Prostate gland (tissue), 2 donors: ENCODE measurements around the gene PAM16. TPM values are rescaled to one million over a fixed set of nuclear protein-coding genes. Genes with fewer than 3 reads are reported as not detected.

Experiments used
- DNase-seq: peaks from one replicate; pipeline ENCODE4 v3.0.0-alpha.2; 2019; ENCODE audit warnings: low spot score
- H3K27ac ChIP-seq, 2 donors: fragments of 200-600 bp; sonication (generic); 2 replicates each; pipeline ENCODE4 v1.5.1; 2017 to 2019
- H3K27me3 ChIP-seq: fragments of 200-600 bp; sonication (generic); replicated peaks from 2 replicates; pipeline ENCODE4 v1.5.1; 2019; ENCODE audit not compliant: insufficient read depth
- H3K36me3 ChIP-seq, 2 donors: fragments of 200-600 bp; sonication (generic); 1 replicate in 1 of 2; 2 replicates in 1 of 2; pipeline versions ENCODE4 v1.5.1 to v1.8.1; 2017 to 2019
- H3K4me1 ChIP-seq: fragments of 200-600 bp; sonication (generic); replicated peaks from 2 replicates; pipeline ENCODE4 v1.5.1; 2019
- H3K4me3 ChIP-seq, 2 donors: fragments of 200-600 bp; sonication (generic); 2 replicates each; pipeline ENCODE4 v1.5.1; 2017 to 2019
- H3K9me3 ChIP-seq: fragments of 200-600 bp; sonication (generic); 2 replicates; pipeline ENCODE4 v1.5.1; 2017
- POLR2A ChIP-seq: fragments of 450-650 bp; IDR thresholded peaks from one replicate; pipeline ENCODE4 v1.6.1; 2016; ENCODE audit warnings: antibody characterized with exemption, mild to moderate bottlenecking
- POLR2AphosphoS5 ChIP-seq: sonication (generic); formaldehyde crosslinking; IDR thresholded peaks from one replicate; pipeline ENCODE4 v1.6.1; 2017; ENCODE audit warnings: antibody characterized with exemption
- WGBS: methylation state at CpG from one replicate; pipeline ENCODE4 v1.1.5; 2018; 5-methylcytosine and 5-hydroxymethylcytosine counted together
- intact Hi-C: fragments of 100-400 bp; cut with DNase I; formaldehyde crosslinking; loops from one replicate; pipeline ENCODE4 v1.14.2; 2022
- total RNA-seq, 2 donors: library from RNA; depleted of rRNA; stranded (reverse); fragments of >200 nt; gene quantifications; one replicate each; pipeline ENCODE4 v1.1.0, GENCODE V29; 2016
- TF ChIP-seq, protein P1 (sequence below), 4 experiments: fragments of 200-600 bp in 2 of 4; fragments of 450-650 bp in 2 of 4; sonication (generic) in 2 of 4; IDR thresholded peaks; 1 replicate in 3 of 4; 2 replicates in 1 of 4; pipeline ENCODE4 v1.5.1; 2016 to 2019; ENCODE audit warnings: antibody characterized with exemption in 4 of 4, mild to moderate bottlenecking in 2 of 4, moderate library complexity in 2 of 4

The PAM16 gene
- total RNA-seq, 2 donors from 2014 or later: 28.6 to 100 TPM

DNA sequence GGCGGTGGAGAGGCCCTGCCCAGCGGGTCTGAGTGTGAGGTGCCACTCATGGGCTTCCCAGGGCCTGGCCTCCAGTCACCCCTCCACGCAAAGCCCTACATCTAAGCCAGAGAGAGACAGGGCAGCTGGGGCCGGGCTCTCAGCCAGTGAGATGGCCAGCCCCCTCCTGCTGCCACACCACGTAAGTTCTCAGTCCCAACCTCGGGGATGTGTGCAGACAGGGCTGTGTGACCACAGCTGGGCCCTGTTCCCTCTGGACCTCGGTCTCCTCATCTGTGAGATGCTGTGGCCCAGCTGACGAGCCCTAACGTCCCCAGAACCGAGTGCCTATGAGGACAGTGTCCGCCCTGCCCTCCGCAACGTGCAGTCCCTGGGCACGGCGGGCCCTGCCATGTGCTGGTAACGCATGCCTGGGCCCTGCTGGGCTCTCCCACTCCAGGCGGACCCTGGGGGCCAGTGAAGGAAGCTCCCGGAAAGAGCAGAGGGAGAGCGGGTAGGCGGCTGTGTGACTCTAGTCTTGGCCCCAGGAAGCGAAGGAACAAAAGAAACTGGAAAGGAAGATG, 31.8 kb upstream of the PAM16 start:
- no peak for DNase-seq
- Histone ChIP-seq H3K4me1 (no peaks in the 10 kb centered on the region), H3K9me3 (no peaks in the 10 kb centered on the region), H3K4me3 (no peak overlapping the region), H3K27ac (no peak overlapping the region), H3K36me3 (no peaks in the 10 kb centered on the region), H3K27me3 (no peaks in the 10 kb centered on the region)
- TF ChIP-seq POLR2A (no peak), POLR2AphosphoS5 (no peak)
- TF ChIP-seq, protein P1, sequence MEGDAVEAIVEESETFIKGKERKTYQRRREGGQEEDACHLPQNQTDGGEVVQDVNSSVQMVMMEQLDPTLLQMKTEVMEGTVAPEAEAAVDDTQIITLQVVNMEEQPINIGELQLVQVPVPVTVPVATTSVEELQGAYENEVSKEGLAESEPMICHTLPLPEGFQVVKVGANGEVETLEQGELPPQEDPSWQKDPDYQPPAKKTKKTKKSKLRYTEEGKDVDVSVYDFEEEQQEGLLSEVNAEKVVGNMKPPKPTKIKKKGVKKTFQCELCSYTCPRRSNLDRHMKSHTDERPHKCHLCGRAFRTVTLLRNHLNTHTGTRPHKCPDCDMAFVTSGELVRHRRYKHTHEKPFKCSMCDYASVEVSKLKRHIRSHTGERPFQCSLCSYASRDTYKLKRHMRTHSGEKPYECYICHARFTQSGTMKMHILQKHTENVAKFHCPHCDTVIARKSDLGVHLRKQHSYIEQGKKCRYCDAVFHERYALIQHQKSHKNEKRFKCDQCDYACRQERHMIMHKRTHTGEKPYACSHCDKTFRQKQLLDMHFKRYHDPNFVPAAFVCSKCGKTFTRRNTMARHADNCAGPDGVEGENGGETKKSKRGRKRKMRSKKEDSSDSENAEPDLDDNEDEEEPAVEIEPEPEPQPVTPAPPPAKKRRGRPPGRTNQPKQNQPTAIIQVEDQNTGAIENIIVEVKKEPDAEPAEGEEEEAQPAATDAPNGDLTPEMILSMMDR (IDR thresholded peaks at IDR 0.05): no peak
- intact Hi-C loops: no loop called here
- WGBS: 91% methylated on average over 18 of the region's 21 CpGs

DNA sequence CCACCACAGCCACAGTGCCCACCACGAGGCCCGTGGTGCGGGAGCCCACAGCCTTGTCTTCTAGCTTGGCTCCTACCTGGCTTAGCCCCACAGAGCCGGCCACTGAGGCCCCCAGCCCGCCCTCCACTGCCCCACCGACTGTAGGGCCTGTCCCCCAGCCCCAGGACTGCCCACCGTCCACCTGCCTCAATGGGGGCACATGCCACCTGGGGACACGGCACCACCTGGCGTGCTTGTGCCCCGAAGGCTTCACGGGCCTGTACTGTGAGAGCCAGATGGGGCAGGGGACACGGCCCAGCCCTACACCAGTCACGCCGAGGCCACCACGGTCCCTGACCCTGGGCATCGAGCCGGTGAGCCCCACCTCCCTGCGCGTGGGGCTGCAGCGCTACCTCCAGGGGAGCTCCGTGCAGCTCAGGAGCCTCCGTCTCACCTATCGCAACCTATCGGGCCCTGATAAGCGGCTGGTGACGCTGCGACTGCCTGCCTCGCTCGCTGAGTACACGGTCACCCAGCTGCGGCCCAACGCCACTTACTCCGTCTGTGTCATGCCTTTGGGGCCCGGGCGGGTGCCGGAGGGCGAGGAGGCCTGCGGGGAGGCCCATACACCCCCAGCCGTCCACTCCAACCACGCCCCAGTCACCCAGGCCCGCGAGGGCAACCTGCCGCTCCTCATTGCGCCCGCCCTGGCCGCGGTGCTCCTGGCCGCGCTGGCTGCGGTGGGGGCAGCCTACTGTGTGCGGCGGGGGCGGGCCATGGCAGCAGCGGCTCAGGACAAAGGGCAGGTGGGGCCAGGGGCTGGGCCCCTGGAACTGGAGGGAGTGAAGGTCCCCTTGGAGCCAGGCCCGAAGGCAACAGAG, 31.0 kb upstream of the PAM16 start:
- Histone ChIP-seq H3K4me3 (no peak overlapping the region), H3K9me3 (no peaks in the 10 kb centered on the region), H3K36me3 (no peaks in the 10 kb centered on the region), H3K4me1 (peaks cover 4% of the 10 kb centered on the region), H3K27me3 (no peaks in the 10 kb centered on the region), H3K27ac (no peak overlapping the region)
- DNase-seq: no peak
- intact Hi-C loops: no loop called here
- no peak for TF ChIP-seq POLR2A
- 93% methylated on average over 53 of the region's 55 CpGs for WGBS

DNA sequence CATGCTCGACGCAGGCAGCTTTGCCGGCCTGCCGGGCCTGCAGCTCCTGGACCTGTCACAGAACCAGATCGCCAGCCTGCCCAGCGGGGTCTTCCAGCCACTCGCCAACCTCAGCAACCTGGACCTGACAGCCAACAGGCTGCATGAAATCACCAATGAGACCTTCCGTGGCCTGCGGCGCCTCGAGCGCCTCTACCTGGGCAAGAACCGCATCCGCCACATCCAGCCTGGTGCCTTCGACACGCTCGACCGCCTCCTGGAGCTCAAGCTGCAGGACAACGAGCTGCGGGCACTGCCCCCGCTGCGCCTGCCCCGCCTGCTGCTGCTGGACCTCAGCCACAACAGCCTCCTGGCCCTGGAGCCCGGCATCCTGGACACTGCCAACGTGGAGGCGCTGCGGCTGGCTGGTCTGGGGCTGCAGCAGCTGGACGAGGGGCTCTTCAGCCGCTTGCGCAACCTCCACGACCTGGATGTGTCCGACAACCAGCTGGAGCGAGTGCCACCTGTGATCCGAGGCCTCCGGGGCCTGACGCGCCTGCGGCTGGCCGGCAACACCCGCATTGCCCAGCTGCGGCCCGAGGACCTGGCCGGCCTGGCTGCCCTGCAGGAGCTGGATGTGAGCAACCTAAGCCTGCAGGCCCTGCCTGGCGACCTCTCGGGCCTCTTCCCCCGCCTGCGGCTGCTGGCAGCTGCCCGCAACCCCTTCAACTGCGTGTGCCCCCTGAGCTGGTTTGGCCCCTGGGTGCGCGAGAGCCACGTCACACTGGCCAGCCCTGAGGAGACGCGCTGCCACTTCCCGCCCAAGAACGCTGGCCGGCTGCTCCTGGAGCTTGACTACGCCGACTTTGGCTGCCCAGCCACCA, 30.2 kb upstream of the PAM16 start:
- no peak for DNase-seq
- Histone ChIP-seq H3K9me3 (no peaks in the 10 kb centered on the region), H3K36me3 (no peaks in the 10 kb centered on the region), H3K27me3 (no peaks in the 10 kb centered on the region), H3K4me1 (peaks cover 11% of the 10 kb centered on the region), H3K27ac (no peak overlapping the region), H3K4me3 (no peak overlapping the region)
- 92% methylated on average over 59 of the region's 59 CpGs for WGBS
- TF ChIP-seq POLR2A: no peak
- TF ChIP-seq, protein P1 (IDR thresholded peaks at IDR 0.05): no peak
- no peak for TF ChIP-seq POLR2AphosphoS5
- intact Hi-C loops: no loop called here

DNA sequence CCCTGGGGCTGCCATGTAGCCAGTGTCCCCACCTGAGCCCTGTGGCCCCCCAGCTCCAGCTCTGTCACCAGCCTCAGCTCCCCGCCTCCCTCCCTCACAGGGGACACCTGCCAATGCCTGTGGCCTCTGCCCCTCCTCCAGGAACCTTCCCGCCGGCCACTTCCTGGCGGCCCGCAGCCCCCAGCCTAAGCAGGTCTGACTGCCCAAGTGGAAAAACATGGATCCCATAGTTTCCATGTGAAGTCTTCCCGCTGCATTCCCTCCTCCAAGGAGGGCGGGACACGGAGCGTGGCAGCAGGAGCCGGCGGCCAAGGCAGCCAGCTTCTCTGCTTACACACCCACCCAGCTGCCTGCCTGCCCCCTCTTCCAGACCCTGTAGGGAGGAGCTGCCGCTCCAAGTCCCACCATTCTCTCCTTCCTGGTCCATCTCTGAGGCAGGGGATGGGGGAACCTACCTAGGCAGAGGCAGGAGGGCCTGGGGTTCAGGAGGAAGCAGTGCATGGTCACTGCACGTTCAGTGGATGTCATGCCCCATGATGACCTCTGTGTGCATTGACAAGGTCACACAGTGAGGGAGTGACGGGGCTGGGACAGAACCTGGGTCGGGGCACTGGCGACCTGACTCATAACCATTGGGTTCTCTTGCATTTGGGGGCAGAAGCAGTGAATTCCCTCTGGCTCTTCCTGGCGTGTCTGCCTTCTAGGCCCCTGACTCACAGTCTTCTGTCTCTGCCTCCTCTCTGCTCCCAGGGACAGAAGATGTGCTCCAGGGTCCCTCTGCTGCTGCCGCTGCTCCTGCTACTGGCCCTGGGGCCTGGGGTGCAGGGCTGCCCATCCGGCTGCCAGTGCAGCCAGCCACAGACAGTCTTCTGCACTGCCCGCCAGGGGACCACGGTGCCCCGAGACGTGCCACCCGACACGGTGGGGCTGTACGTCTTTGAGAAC, 29.3 kb upstream of the PAM16 start:
- H3K27ac ChIP-seq: no peak overlapping the region
- H3K36me3 ChIP-seq: no peaks in the 10 kb centered on the region
- H3K4me3 ChIP-seq: no peak overlapping the region
- H3K4me1 ChIP-seq: peaks cover 12% of the 10 kb centered on the region
- no peaks in the 10 kb centered on the region for H3K9me3 ChIP-seq
- TF ChIP-seq POLR2A (no peak), POLR2AphosphoS5 (no peak)
- TF ChIP-seq, protein P1 (IDR thresholded peaks at IDR 0.05): no peak
- DNase-seq: no peak
- 73% methylated on average over 26 of the region's 26 CpGs for WGBS
- no peaks in the 10 kb centered on the region for H3K27me3 ChIP-seq
- intact Hi-C loops: no loop called here
